Upper lobe of left lung (tissue), 6 donors: ENCODE data around the gene RYR3. TPM values are rescaled to one million over a fixed set of nuclear protein-coding genes. Genes with fewer than 3 reads are reported as not detected.
A peak's percentile ranks its signal among the peaks of the same experiment; 100 is the strongest.

ENCODE experiments used
- ATAC-seq, 2 donors: fragments of 200-7000 bp; cut with Tn5 transposase; one replicate each; pipeline ENCODE4 v1.9.1; 2022; ENCODE audit warnings: mild to moderate bottlenecking in 2 of 2, moderate library complexity in 2 of 2; ENCODE audit not compliant: low FRiP score in 2 of 2
- DNase-seq, 2 donors: peaks; one replicate each; pipeline ENCODE4 v3.0.0-alpha.2; 2019 to 2020
- H3K27ac ChIP-seq, 4 donors: fragments of 200-600 bp; sonication (generic); one replicate each; pipeline ENCODE4 v1.5.1; 2016 to 2019
- H3K27me3 ChIP-seq, 4 donors: fragments of 200-600 bp; sonication (generic); one replicate each; pipeline ENCODE4 v1.5.1; 2017 to 2019
- H3K36me3 ChIP-seq, 4 donors: fragments of 200-600 bp; sonication (generic); one replicate each; pipeline ENCODE4 v1.5.1; 2016 to 2019
- H3K4me1 ChIP-seq, 4 donors: fragments of 200-600 bp; sonication (generic); one replicate each; pipeline ENCODE4 v1.5.1; 2018 to 2019
- H3K4me3 ChIP-seq, 4 donors: fragments of 200-600 bp; sonication (generic); one replicate each; pipeline ENCODE4 v1.5.1; 2017 to 2019; ENCODE audit warnings: mild to moderate bottlenecking in 2 of 4, moderate library complexity in 1 of 4
- H3K9me3 ChIP-seq, 4 donors: fragments of 200-600 bp; sonication (generic); one replicate each; pipeline ENCODE4 v1.5.1; 2018 to 2019
- CTCF ChIP-seq, 6 experiments: fragments of 450-650 bp in 4 of 6; fragments of 200-600 bp in 2 of 6; sonication (generic) in 2 of 6; IDR thresholded peaks; one replicate each; pipeline ENCODE4 v1.5.1; 2016 to 2019; ENCODE audit warnings: antibody characterized with exemption in 6 of 6
- EP300 ChIP-seq, 4 donors: sonication (generic); formaldehyde crosslinking; IDR thresholded peaks; one replicate each; pipeline ENCODE4 v1.5.1; 2017; ENCODE audit warnings: antibody characterized with exemption in 4 of 4, control low read depth in 2 of 4
- POLR2A ChIP-seq, 4 donors: fragments of 450-650 bp; IDR thresholded peaks; one replicate each; pipeline ENCODE4 v1.5.1; 2016 to 2017; ENCODE audit warnings: antibody characterized with exemption in 4 of 4, mild to moderate bottlenecking in 2 of 4
- POLR2AphosphoS5 ChIP-seq, 2 donors: sonication (generic); formaldehyde crosslinking; IDR thresholded peaks; one replicate each; pipeline ENCODE4 v1.5.1; 2017; ENCODE audit warnings: antibody characterized with exemption in 2 of 2
- WGBS, 2 donors: methylation state at CpG; one replicate each; pipeline ENCODE4 v1.1.5; 2017 to 2018; 5-methylcytosine and 5-hydroxymethylcytosine counted together
- total RNA-seq, 6 donors: library from RNA; depleted of rRNA in 4 of 6; stranded (reverse); fragments of >200 nt in 4 of 6; gene quantifications; one replicate each; pipeline versions ENCODE4 v1.1.0 to v1.2.1, GENCODE V29; 2016 to 2021
- donor health status: DM: no; HTN: no; CAD: no; lungs with moderate emphysema.
- donor health status: DM: no; HTN: yes; CAD: no; lungs with severe emphysema.

The RYR3 gene
- total RNA-seq, 6 donors from 2014 or later, result under 0.01 to 0.34 (median 0.15) TPM

DNA sequence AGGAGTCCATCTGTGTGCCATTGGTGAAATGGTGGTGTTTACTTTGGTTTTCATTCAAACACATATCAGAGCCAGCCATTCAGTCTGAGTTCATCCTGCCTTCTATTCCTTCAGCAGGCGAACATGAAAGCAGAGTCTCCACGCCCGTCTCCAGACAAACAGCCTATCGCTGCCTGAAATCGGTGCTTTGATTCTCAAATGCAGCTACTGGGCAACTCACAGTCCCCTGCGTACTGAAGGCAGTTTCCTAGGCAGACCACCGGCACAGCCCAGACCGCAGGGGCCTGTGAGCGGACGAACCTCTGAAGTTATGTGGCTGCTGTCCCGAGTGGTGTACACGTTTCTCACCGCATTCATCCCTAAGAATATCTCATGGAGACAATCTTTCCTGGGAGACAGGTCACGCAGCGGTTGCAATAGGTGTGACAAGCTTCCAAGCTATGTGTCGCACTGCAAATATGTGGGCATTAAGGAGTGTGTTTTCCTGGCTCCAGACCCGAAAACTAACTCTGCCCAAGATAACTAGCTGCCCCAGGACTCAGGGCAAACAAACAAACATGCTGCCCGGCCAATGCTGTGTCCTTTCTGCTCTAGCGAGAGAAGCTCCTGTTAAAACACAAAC lies 16.9 kb upstream of the RYR3 start:
- Histone ChIP-seq H3K4me3 (no peak overlapping the region), H3K9me3 (no peaks in the 10 kb centered on the region), H3K4me1 (peaks cover 0 to 5% (median 0%) of the 10 kb centered on the region in 4 donors), H3K36me3 (no peaks in the 10 kb centered on the region), H3K27me3 (no peaks in the 10 kb centered on the region), H3K27ac (no peak overlapping the region)
- no peak for TF ChIP-seq POLR2AphosphoS5 (IDR thresholded peaks at IDR 0.05)
- ATAC-seq, result peak; percentile 21 to 32
- DNase-seq, result peak in 1 of 2 donors; percentile 29
- WGBS, 2 donors, result 35 to 62% methylated on average over 17 to 19 of the region's 19 CpGs

DNA sequence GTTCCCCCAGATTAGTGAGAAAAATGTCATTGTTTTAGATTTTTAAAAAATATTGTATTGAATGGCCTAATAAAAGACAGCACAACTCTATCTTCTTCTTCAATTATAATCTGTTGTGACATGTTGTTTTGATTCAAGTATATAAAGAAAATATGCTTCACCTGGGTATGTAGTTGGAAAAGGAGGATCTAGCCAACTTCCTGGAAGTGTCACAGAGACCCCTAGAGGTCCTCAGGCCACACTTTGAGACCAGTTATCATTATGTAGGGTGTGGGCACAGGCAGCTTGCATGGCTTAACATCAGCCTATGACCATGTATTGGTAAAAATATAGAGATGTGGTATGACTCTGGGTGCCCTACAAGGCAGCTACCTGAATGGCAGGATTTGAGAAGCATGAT lies 14.7 kb upstream of the RYR3 start:
- no peak for ATAC-seq
- H3K4me3 ChIP-seq, result no peak overlapping the region
- H3K27me3 ChIP-seq, result no peaks in the 10 kb centered on the region
- TF ChIP-seq POLR2AphosphoS5 (IDR thresholded peaks at IDR 0.05), result no peak
- no peak for TF ChIP-seq EP300 (IDR thresholded peaks at IDR 0.05)
- no peak for TF ChIP-seq POLR2A (IDR thresholded peaks at IDR 0.05)
- no peak for TF ChIP-seq CTCF (IDR thresholded peaks at IDR 0.05)
- DNase-seq, result no peak
- peaks cover 0 to 5% (median 0%) of the 10 kb centered on the region in 4 donors for H3K4me1 ChIP-seq
- no peaks in the 10 kb centered on the region for H3K36me3 ChIP-seq
- H3K27ac ChIP-seq, result no peak overlapping the region
- no peaks in the 10 kb centered on the region for H3K9me3 ChIP-seq

GRCh38 chr15:33296856-33297255 lies 13.9 kb upstream of the RYR3 start:
- no peaks in the 10 kb centered on the region for H3K27me3 ChIP-seq
- peaks cover 0 to 5% (median 0%) of the 10 kb centered on the region in 4 donors for H3K4me1 ChIP-seq
- no peak for DNase-seq
- TF ChIP-seq EP300 (IDR thresholded peaks at IDR 0.05) (no peak), POLR2AphosphoS5 (IDR thresholded peaks at IDR 0.05) (no peak), POLR2A (IDR thresholded peaks at IDR 0.05) (no peak), CTCF (IDR thresholded peaks at IDR 0.05) (no peak)
- no peaks in the 10 kb centered on the region for H3K36me3 ChIP-seq
- H3K4me3 ChIP-seq, result no peak overlapping the region
- no peaks in the 10 kb centered on the region for H3K9me3 ChIP-seq
- no peak overlapping the region for H3K27ac ChIP-seq
- 45 to 80% methylated on average over 2 of the region's 2 CpGs for WGBS, 2 donors
- ATAC-seq, result no peak

- no peak for ATAC-seq
- no peak for DNase-seq
- Histone ChIP-seq H3K9me3 (no peaks in the 10 kb centered on the region), H3K4me3 (no peak overlapping the region), H3K27me3 (no peaks in the 10 kb centered on the region), H3K4me1 (no peaks in the 10 kb centered on the region), H3K27ac (no peak overlapping the region), H3K36me3 (no peaks in the 10 kb centered on the region)
- TF ChIP-seq POLR2AphosphoS5 (IDR thresholded peaks at IDR 0.05) (no peak), EP300 (IDR thresholded peaks at IDR 0.05) (no peak), POLR2A (IDR thresholded peaks at IDR 0.05) (no peak)
- WGBS, 2 donors, result 82 to 88% methylated on average over 4 of the region's 4 CpGs
These were observed 12.1 kb upstream of the RYR3 start for GRCh38 chr15:33298631-33299030.

GRCh38 chr15:33304924-33305323 lies 5.8 kb upstream of the RYR3 start:
- WGBS, 2 donors, result 67 to 73% methylated on average over 5 of the region's 5 CpGs
- Histone ChIP-seq H3K9me3 (no peaks in the 10 kb centered on the region), H3K27ac (no peak overlapping the region), H3K4me3 (no peak overlapping the region), H3K36me3 (no peaks in the 10 kb centered on the region), H3K4me1 (no peaks in the 10 kb centered on the region), H3K27me3 (no peaks in the 10 kb centered on the region)
- no peak for DNase-seq
- ATAC-seq, result no peak
- TF ChIP-seq POLR2A (IDR thresholded peaks at IDR 0.05) (no peak), CTCF (IDR thresholded peaks at IDR 0.05) (no peak), EP300 (IDR thresholded peaks at IDR 0.05) (no peak), POLR2AphosphoS5 (IDR thresholded peaks at IDR 0.05) (no peak)
